ENCODE data around the gene CCDC71L.

DNA sequence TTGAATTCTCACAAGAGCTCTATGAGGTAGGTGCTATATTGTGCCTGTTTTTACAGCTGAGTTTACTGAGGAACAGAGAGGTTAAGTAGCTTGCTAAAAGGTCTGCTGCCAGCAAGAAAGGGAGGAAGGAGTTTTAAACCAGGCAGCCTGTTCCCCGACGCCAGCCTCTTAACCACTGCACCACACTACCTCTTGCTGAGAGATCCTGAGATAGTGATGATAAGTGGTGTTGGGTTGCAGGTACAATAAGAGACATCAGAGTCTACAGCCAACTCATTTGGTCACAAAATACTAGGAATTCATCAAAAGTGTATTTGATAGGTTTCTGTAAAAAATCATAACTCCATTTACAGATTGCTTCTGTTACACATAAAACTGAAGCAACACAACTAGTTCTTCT is 8.0 kb downstream of the CCDC71L start:
- TF ChIP-seq, protein P1, sequence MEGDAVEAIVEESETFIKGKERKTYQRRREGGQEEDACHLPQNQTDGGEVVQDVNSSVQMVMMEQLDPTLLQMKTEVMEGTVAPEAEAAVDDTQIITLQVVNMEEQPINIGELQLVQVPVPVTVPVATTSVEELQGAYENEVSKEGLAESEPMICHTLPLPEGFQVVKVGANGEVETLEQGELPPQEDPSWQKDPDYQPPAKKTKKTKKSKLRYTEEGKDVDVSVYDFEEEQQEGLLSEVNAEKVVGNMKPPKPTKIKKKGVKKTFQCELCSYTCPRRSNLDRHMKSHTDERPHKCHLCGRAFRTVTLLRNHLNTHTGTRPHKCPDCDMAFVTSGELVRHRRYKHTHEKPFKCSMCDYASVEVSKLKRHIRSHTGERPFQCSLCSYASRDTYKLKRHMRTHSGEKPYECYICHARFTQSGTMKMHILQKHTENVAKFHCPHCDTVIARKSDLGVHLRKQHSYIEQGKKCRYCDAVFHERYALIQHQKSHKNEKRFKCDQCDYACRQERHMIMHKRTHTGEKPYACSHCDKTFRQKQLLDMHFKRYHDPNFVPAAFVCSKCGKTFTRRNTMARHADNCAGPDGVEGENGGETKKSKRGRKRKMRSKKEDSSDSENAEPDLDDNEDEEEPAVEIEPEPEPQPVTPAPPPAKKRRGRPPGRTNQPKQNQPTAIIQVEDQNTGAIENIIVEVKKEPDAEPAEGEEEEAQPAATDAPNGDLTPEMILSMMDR (IDR thresholded peaks at IDR 0.05): no peak
- TF ChIP-seq ZFX (IDR thresholded peaks at IDR 0.05; ENCODE audit: borderline replicate concordance): no peak

Measured in 22Rv1 (cell line).